Dendritic cell treated with granulocyte-macrophage colony-stimulating factor and Interleukin-4, amounts not matched to agents 40 ng/mL and 50 ng/mL, for 4 days (primary cell): ENCODE measurements around the gene TBC1D16.

Source experiments
- H3K27ac Mint-ChIP-seq: one replicate; pipeline ENCODE4 v1.8.0; 2022; ENCODE audit warnings: mild to moderate bottlenecking, mixed read lengths
- H3K27me3 Mint-ChIP-seq: one replicate; pipeline ENCODE4 v1.8.0; 2022; ENCODE audit warnings: mild to moderate bottlenecking, mixed read lengths
- H3K36me3 Mint-ChIP-seq: one replicate; pipeline ENCODE4 v1.8.0; 2022; ENCODE audit warnings: low read depth, mixed read lengths
- H3K4me1 Mint-ChIP-seq: one replicate; pipeline ENCODE4 v1.8.0; 2022; ENCODE audit warnings: low read depth, mixed read lengths
- H3K4me3 Mint-ChIP-seq: one replicate; pipeline ENCODE4 v1.8.0; 2022; ENCODE audit warnings: mild to moderate bottlenecking, moderate library complexity, mixed read lengths
- H3K9me3 Mint-ChIP-seq: one replicate; pipeline ENCODE4 v1.8.0; 2022; ENCODE audit warnings: mixed read lengths
- intact Hi-C: fragments of 100-400 bp; cut with micrococcal nuclease; formaldehyde crosslinking; loops from one replicate; pipeline ENCODE4 v1.15.0; 2022

TBC1D16 gene

DNA sequence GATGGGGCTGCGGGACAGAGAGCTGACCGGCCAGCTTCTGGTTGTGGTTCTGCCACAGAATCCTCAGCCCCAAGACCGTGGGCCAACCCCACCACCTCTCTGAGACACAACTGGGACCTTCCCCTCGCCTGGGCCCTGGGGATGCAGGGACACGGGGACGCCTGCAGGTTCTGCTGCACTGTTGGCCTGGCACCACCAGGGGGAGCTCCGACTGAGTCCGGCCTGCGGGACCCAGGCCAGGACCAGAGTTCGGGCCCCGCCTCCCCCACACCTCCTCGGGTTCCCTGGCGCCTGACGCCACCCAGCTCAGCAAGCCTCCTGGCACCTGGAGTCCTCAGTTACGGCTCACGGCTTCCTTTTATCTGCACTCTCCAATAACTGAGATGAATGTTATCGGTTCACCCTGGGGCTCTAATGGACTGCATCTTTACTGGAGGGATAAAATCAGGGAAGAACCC is 27.3 kb downstream of the TBC1D16 start:
- H3K4me1 Mint-ChIP-seq = peaks cover 5% of the 10 kb centered on the region
- no peak overlapping the region for H3K4me3 Mint-ChIP-seq
- intact Hi-C loops = no loop called here
- H3K36me3 Mint-ChIP-seq = no peaks in the 10 kb centered on the region
- H3K9me3 Mint-ChIP-seq = no peaks in the 10 kb centered on the region
- no peak overlapping the region for H3K27ac Mint-ChIP-seq
- peaks cover 4% of the 10 kb centered on the region for H3K27me3 Mint-ChIP-seq

DNA sequence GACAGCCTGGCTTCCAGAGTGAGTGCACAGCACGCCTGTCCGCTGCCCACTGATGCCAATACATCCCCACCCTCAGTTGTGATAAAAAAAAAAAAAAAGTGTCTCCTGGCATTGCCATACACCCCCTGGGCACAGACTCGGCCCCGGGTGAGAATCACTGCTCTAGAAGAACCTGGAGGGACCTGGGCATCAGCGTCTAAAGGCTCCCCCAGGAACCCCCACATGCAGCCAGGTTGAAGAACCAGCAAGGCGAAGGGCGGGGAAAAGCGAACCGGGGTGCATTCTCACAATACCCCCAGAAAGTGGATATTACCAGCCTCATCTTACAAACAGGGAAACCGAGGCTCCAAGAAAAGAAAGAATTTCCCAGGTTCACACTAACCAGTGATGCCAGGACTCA is 27.7 kb downstream of the TBC1D16 start:
- Mint-ChIP-seq H3K4me1 (peaks cover 5% of the 10 kb centered on the region), H3K4me3 (no peak overlapping the region), H3K27ac (no peak overlapping the region), H3K9me3 (no peaks in the 10 kb centered on the region), H3K36me3 (no peaks in the 10 kb centered on the region), H3K27me3 (peaks cover 4% of the 10 kb centered on the region)
- intact Hi-C loops = no loop called here

DNA sequence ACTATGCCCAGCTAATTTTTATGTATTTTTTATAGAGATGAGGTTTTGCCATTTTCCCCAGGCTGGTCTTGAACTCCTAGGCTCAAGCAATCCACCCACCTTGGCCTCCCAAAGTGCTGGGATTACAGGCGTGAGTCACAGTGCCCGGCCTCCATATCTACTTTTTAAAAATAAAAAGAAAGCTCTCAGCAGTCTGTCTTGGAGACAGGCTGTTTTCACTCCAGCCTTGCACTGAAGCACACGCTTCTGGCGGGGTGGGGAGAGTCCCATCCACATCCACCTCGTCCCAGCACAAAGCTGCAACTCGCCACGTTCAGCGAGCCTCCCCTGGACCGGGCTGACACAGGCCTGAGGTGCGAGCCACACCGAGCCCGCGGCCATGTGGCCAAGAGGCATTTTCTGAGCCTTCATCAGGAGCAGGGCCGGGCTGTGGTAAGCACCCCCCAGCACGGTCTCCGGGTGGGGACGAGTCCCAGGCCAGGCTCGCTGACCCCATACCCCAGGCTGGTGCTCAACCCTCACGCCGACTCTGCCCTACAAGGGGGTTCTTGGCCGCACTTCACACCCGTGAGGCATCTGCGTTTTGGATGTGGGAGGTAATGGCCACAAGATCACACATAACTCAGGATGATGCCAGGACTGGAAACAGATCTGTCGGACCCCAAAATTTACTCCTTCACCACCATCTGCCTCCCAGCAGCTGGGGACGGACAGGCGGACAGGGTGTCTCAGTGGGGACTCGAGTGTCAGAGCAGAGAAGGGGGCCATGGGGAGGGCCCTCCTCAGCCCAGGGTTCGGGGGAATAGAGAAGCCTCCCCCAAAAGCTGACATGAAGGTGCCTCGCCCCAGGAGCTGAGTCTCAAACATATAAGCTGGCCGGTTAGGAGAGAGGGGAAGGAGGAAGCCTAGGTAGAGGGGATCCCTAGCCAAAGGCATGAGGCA is 28.6 kb downstream of the TBC1D16 start:
- peaks cover 4% of the 10 kb centered on the region for H3K27me3 Mint-ChIP-seq
- H3K36me3 Mint-ChIP-seq = no peaks in the 10 kb centered on the region
- no peak overlapping the region for H3K4me3 Mint-ChIP-seq
- H3K4me1 Mint-ChIP-seq = peaks cover 5% of the 10 kb centered on the region
- H3K27ac Mint-ChIP-seq = no peak overlapping the region
- no peaks in the 10 kb centered on the region for H3K9me3 Mint-ChIP-seq
- intact Hi-C loops = no loop called here

DNA sequence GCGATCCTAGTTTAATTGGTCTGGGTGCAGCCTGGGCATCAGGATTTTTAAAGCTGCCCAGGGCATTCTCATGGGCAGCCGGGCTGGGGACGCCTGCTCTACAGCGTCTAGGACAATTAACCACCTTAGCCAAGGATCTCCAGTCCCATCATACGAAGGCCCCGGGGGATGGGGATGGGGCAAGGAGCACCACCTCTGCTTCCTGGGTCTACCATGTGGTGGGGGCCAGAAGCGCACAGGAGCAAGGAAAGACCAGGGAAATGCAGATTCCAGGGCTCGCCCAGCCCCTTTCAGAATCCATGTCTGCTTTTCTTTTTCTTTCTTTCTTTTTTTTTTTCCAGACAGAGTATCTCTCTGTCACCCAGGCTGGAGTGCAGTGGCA is 29.3 kb downstream of the TBC1D16 start:
- H3K27me3 Mint-ChIP-seq = peaks cover 4% of the 10 kb centered on the region
- H3K4me3 Mint-ChIP-seq = no peak overlapping the region
- H3K4me1 Mint-ChIP-seq = peaks cover 5% of the 10 kb centered on the region
- H3K36me3 Mint-ChIP-seq = no peaks in the 10 kb centered on the region
- no peaks in the 10 kb centered on the region for H3K9me3 Mint-ChIP-seq
- H3K27ac Mint-ChIP-seq = no peak overlapping the region
- intact Hi-C loops = no loop called here

DNA sequence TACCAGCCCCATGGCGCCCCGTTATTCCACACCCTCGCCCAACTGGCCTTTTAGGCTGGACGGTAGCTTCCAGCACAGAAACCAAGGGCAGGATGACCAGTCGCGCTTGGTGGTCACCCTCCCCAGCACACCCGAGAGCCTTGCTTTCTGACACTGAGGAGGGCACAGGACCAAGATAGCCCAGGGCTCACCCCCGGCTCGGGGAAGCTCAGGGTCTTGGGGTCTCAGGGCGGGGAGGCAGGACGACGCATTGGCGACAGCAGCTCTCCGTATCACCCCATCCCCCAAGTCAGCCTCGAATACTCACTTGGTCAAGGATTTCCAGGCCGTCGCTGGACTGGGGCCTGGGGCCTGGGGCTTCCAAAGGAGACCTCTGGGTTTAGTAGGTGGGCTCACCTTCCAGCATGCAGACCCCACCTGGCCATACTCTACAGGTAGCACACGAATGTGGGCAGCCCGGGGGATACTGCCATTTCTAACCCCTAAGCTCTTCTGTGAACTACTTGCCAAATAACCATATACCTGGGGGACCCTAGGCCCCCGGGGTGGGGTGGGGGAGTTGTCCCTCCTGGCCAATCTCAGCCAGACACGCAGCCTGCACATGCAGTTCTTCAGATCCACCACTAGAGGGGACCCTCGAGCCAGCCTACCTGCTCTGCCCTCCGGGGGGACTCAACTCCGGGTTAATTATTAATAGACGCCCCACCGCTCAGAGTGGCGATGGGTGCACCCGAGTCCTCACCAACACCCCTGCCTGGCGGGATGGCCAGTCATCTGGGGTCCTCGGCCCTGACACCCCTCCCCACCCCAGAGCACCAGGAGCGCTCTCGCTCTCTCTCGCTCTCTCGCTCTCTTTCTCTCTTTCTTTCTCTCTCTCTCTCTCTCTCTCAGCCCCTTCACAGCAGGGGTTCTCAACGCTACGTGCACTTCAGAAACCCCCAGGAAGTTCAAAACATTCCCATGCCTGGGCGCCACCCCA is 30.0 kb downstream of the TBC1D16 start:
- intact Hi-C loops = no loop called here
- Mint-ChIP-seq H3K27ac (no peak overlapping the region), H3K27me3 (peaks cover 4% of the 10 kb centered on the region), H3K4me1 (peaks cover 5% of the 10 kb centered on the region), H3K9me3 (no peaks in the 10 kb centered on the region), H3K4me3 (no peak overlapping the region), H3K36me3 (no peaks in the 10 kb centered on the region)

DNA sequence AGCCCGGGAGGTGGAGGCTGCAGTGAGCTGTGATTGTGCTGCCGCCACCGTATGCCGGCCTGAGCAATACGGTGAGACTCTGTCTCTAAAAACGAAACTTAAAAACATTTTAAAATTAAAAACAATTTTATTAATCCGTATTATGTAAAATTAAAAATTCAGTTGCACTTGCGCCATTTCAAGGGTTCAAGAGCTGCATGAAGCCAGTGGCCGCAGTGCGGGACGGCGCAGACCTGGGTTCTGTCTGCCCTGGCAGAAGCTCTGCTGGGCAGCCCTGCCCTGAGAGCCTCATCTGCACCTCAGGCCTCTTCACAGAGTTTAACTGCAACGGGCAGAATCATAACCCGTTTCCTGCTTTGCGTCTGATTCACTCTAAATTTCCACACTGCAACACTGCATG is 31.7 kb downstream of the TBC1D16 start:
- peaks cover 5% of the 10 kb centered on the region for H3K4me1 Mint-ChIP-seq
- H3K9me3 Mint-ChIP-seq = no peaks in the 10 kb centered on the region
- H3K27me3 Mint-ChIP-seq = peaks cover 4% of the 10 kb centered on the region
- intact Hi-C loops = no loop called here
- H3K27ac Mint-ChIP-seq = no peak overlapping the region
- H3K4me3 Mint-ChIP-seq = no peak overlapping the region
- no peaks in the 10 kb centered on the region for H3K36me3 Mint-ChIP-seq

DNA sequence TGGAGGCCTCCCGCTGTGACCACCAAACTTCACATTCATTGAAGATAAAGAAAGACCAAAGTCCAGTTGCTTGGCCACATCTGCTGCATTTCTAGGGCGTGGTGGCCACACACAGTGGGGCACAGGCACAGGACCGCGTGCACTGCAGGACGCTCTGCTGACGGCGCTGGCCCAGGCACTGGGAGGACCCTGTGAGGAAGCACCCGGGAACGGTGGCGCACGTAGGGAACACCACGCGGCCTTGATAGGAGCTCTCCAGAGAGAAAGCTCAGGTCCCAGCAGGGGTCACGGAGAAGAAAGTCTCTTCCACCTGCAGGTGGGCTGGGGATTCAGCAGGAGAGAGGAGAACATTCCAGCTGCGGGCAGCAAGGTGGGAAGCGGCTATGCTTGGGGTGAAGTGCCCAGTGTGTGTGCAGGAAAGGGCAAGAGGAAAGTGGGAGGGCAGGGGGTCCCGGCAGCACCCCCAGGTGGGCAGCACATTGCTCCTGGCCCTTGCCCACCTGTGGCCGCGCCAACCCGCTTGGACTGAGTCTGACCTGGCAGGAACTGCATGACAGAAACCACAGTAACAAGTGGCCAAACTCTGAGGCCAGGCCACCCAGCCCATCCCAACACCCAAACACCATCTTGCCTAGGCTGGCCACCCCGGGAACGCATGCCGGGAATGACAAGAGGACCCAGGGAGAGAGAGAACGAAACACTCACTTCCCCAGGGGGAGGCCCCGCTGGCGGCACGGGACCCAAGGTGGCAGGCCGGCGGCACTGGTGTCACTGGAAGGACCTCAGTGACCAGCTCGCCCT is 32.8 kb downstream of the TBC1D16 start:
- Mint-ChIP-seq H3K27me3 (peaks cover 4% of the 10 kb centered on the region), H3K4me1 (peaks cover 10% of the 10 kb centered on the region), H3K4me3 (no peak overlapping the region), H3K9me3 (no peaks in the 10 kb centered on the region), H3K27ac (no peak overlapping the region), H3K36me3 (no peaks in the 10 kb centered on the region)
- intact Hi-C loops = no loop called here

DNA sequence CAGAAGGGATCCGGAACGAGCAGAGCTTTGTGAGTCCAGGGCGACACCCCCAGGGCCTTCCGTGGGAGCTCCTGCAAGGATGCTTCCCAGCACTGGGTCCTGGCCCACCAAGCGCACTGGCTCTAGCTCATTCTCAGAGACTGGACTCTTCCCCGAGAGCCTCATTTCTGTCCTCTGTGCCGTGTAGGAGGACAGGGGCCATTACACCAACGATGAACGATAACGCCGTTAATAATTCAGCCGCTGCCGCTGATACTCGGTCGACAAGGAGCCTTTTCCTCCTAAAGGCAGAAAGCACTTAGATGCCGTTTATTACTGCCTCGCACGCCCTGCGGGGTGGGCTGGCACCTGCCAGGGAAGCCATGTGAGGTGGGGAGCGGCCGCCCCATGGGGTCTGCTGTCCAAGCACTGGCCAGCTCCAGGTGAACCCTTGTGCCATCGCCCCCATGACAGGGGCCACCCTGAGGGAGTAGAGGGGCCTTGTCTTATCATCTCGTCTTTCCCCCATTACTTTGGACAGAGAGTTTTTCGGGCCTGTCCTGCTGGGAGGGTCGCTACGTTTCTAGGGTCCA is 33.5 kb downstream of the TBC1D16 start:
- H3K4me1 Mint-ChIP-seq = peaks cover 17% of the 10 kb centered on the region
- H3K27ac Mint-ChIP-seq = no peak overlapping the region
- peaks cover 1% of the 10 kb centered on the region for H3K27me3 Mint-ChIP-seq
- no peaks in the 10 kb centered on the region for H3K36me3 Mint-ChIP-seq
- no peaks in the 10 kb centered on the region for H3K9me3 Mint-ChIP-seq
- intact Hi-C loops = no loop called here
- no peak overlapping the region for H3K4me3 Mint-ChIP-seq

DNA sequence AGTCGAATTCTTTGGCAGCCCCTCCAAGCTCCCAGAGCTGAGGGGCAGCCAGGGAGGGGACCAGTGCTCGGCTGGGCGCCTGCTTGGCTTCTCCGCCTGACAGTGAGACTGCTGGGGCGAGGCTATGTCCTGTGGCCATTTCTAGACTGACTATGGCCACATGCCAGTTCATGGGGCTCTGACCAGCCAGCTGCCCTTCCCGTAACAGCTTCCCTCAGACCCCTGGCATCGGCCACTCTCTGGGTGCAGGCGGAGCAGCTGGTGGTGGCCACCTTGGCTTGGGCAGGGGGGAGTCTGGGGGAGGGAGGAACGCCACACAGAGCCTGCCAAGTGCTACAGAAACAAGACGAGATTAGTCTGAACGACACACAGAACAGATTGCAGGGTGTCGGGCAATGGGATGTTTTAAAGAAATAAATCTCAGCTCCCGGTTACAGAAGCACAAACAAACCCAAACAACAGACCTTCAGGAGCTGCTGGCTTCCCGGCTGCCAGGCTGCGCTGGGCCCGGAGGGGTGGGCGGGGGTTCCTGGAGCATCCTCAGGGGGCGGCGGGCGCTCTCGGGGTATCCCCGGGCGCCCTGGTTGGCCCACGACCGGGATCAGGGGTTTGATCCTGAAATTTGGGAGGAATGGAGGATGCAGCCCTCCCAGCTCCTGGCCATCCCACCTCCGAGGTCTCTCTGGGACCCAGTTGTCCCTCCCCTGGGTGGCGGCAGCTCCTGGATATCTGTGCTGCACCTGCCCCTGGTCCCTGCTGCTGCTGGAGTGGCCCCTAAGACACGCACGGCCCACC is 34.5 kb downstream of the TBC1D16 start:
- Mint-ChIP-seq H3K9me3 (no peaks in the 10 kb centered on the region), H3K4me1 (peaks cover 21% of the 10 kb centered on the region), H3K36me3 (no peaks in the 10 kb centered on the region), H3K27me3 (peaks cover 1% of the 10 kb centered on the region), H3K27ac (no peak overlapping the region), H3K4me3 (no peak overlapping the region)
- intact Hi-C loops = no loop called here

DNA sequence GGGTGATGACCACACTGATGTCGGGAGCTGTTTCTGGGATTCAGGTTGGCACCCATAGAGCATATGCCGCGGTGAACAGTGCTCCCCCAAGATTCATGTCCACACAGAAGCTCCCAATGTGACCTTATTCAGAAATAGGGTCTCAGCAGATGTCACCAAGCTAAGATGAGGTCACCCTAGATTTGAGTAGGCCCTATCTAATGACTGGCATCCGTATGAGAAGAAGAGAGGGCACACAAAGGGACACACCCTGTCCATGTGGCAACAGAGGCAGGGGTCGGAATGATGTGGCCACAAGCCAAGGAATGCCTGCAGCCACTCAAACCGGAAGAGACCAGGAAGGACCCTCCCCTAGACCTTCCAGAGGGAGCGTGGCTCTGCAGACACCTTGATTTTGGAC is 35.5 kb downstream of the TBC1D16 start:
- intact Hi-C loops = no loop called here
- Mint-ChIP-seq H3K4me1 (peaks cover 18% of the 10 kb centered on the region), H3K4me3 (no peak overlapping the region), H3K27ac (no peak overlapping the region), H3K27me3 (no peaks in the 10 kb centered on the region), H3K36me3 (no peaks in the 10 kb centered on the region), H3K9me3 (no peaks in the 10 kb centered on the region)

DNA sequence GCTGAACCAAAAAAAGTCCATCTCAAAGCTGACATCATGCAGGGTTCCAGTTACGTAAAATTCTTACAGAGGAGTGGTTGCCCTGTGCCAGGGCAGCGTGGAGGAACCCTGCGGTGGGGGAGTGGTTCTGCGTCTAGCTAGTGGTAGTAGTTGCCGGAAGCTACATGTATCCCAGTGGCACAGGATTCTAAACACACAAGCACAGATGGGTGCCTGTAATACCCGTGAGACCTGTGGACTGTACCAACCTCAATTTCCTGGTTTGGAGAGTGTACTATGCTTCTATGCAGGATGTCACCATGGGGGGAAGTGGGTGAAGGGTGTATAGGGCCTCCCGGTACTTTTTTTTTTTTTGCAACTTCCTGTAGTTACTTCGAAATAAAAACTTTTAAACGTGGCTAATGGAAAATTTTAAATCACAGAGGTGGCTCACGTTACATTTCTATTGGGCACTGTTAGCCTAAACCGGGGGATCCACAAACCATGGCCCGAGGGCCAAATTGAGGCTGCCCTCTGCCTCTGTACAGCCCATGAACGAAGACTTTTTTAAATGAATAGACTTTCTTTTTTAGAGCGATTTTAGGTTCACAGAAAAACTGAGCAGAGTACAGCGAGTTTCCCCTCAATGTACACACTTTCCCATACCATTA is 38.5 kb downstream of the TBC1D16 start:
- peak overlapping the region; percentile 77 for H3K27ac Mint-ChIP-seq
- no peaks in the 10 kb centered on the region for H3K36me3 Mint-ChIP-seq
- peaks cover 39% of the 10 kb centered on the region for H3K4me1 Mint-ChIP-seq
- intact Hi-C loops = no loop called here
- H3K4me3 Mint-ChIP-seq = peak overlapping the region; percentile 23
- H3K27me3 Mint-ChIP-seq = peaks cover 8% of the 10 kb centered on the region
- no peaks in the 10 kb centered on the region for H3K9me3 Mint-ChIP-seq

DNA sequence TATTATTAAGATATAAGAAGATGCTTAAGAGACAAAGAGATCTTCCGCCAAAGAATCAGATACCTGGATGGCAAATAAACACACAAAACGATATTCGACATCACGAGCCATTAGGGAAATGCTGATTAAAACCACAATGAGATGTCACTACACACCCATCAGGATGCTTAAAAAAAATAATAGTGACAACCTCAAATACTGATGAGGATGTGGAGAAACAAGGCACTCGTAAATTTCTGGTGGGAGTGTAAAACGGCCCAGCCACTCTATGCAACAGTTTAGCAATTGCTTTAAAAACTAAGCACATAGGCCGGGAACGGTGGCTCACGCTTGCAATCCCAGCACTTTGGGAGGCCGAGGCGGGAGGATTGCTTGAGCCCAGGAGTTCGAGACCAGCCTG is 39.4 kb downstream of the TBC1D16 start:
- Mint-ChIP-seq H3K27ac (no peak overlapping the region), H3K36me3 (no peaks in the 10 kb centered on the region), H3K9me3 (no peaks in the 10 kb centered on the region), H3K27me3 (peaks cover 11% of the 10 kb centered on the region), H3K4me3 (no peak overlapping the region), H3K4me1 (peaks cover 43% of the 10 kb centered on the region)
- intact Hi-C loops = no loop called here
